Panc1 (cell line): Measurements from ENCODE around the gene ELFN2.

Source experiments
- CTCF ChIP-seq: fragments of 450-650 bp; IDR thresholded peaks from 2 replicates; pipeline ENCODE4 v1.5.1; 2017; ENCODE audit warnings: mild to moderate bottlenecking
- POLR2AphosphoS5 ChIP-seq: IDR thresholded peaks from 2 replicates; pipeline ENCODE4 v1.6.1; 2012; ENCODE audit warnings: mild to moderate bottlenecking, low read depth, low read length, moderate library complexity
- REST ChIP-seq, 2 experiments: IDR thresholded peaks; 2 replicates each; pipeline ENCODE4 v1.6.1; 2011 to 2012; ENCODE audit warnings: low read depth in 2 of 2, control low read depth in 1 of 2, low read length in 1 of 2, mild to moderate bottlenecking in 1 of 2, moderate library complexity in 1 of 2; ENCODE audit not compliant: insufficient read depth in 1 of 2
- SIN3A ChIP-seq: IDR thresholded peaks from 2 replicates; pipeline ENCODE4 v1.6.1; 2012; ENCODE audit warnings: low read depth, mild to moderate bottlenecking, low read length, moderate library complexity, borderline replicate concordance; ENCODE audit not compliant: insufficient read depth
- TCF7L2 ChIP-seq: IDR thresholded peaks from 2 replicates; pipeline ENCODE4 v1.6.1; 2011; ENCODE audit warnings: mild to moderate bottlenecking, low read depth, low read length, inconsistent platforms

- TF ChIP-seq CTCF (no peak), SIN3A (no peak), POLR2AphosphoS5 (no peak), TCF7L2 (no peak), REST (IDR thresholded peaks at IDR 0.05; ENCODE audit: insufficient read depth in 1 of 2, low read depth in 2 of 2, low read length in 1 of 2) (no peak)
These were observed 10.5 kb downstream of the ELFN2 start for GRCh38 chr22:37416827-37417226.
